ENCODE data around the gene PTPRD.

GRCh38 chr9:8821910-8822666, 1790.7 kb downstream of the PTPRD start:
- TF ChIP-seq TAF1 (IDR thresholded peaks at IDR 0.05; ENCODE audit: borderline replicate concordance, insufficient read depth, low read length): no peak
- TF ChIP-seq REST (IDR thresholded peaks at IDR 0.05; ENCODE audit: insufficient read depth in 1 of 2, low read depth in 2 of 2, low read length in 2 of 2): no peak

Measured in PFSK-1 (cell line).